Spleen (tissue), 11 donors: ENCODE data around the gene OXGR1. TPM values are rescaled to one million over a fixed set of nuclear protein-coding genes. Genes with fewer than 3 reads are reported as not detected.

Experiments used
- DNase-seq: peaks from one replicate; pipeline ENCODE4 v3.0.0-alpha.2; 2020
- H3K27ac ChIP-seq, 8 donors: fragments of 200-600 bp; sonication (generic) in 7 of 8; 1 replicate in 4 of 8; 2 replicates in 4 of 8; pipeline versions ENCODE4 v1.5.0 to v1.8.0; 2016 to 2021; ENCODE audit warnings: inconsistent platforms in 4 of 8, mild to moderate bottlenecking in 4 of 8, moderate library complexity in 1 of 8
- H3K27me3 ChIP-seq, 7 donors: fragments of 200-600 bp; sonication (generic) in 6 of 7; replicated peaks in 1 of 7; 1 replicate in 4 of 7; 2 replicates in 3 of 7; pipeline versions ENCODE4 v1.5.0 to v1.8.0; 2016 to 2021; ENCODE audit warnings: inconsistent platforms in 3 of 7, mild to moderate bottlenecking in 1 of 7
- H3K36me3 ChIP-seq, 6 donors: fragments of 200-600 bp; sonication (generic) in 5 of 6; 1 replicate in 4 of 6; 2 replicates in 2 of 6; pipeline versions ENCODE4 v1.5.0 to v1.8.0; 2016 to 2021; ENCODE audit warnings: inconsistent platforms in 2 of 6
- H3K4me1 ChIP-seq, 6 donors: fragments of 200-600 bp; sonication (generic) in 5 of 6; 1 replicate in 3 of 6; 2 replicates in 3 of 6; pipeline versions ENCODE4 v1.5.0 to v1.8.0; 2016 to 2021; ENCODE audit warnings: inconsistent platforms in 3 of 6
- H3K4me3 ChIP-seq, 8 donors: fragments of 200-600 bp; sonication (generic) in 7 of 8; 1 replicate in 4 of 8; 2 replicates in 4 of 8; pipeline versions ENCODE4 v1.5.0 to v1.8.0; 2016 to 2021; ENCODE audit warnings: inconsistent platforms in 4 of 8, mild to moderate bottlenecking in 4 of 8, moderate library complexity in 2 of 8
- H3K9me3 ChIP-seq, 8 donors: fragments of 200-600 bp; sonication (generic) in 7 of 8; 1 replicate in 4 of 8; 2 replicates in 4 of 8; pipeline versions ENCODE4 v1.5.0 to v1.8.0; 2016 to 2021; ENCODE audit warnings: inconsistent platforms in 4 of 8
- POLR2A ChIP-seq, 3 donors: fragments of 450-650 bp; IDR thresholded peaks; one replicate each; pipeline ENCODE4 v1.5.1; 2017; ENCODE audit warnings: antibody characterized with exemption in 3 of 3, mild to moderate bottlenecking in 1 of 3
- POLR2AphosphoS5 ChIP-seq, 3 donors: sonication (generic); formaldehyde crosslinking; IDR thresholded peaks; one replicate each; pipeline ENCODE4 v1.5.1; 2017; ENCODE audit warnings: antibody characterized with exemption in 3 of 3
- WGBS, 5 donors: extraction: QIAGEN DNeasy Blood & Tissue Kit in 3 of 5; methylation state at CpG; one replicate each; pipeline versions ENCODE4 v1.1.5 to v1.1.7; 2013 to 2018; 5-methylcytosine and 5-hydroxymethylcytosine counted together
- intact Hi-C: fragments of 100-400 bp; cut with DNase I; formaldehyde crosslinking; loops from one replicate; pipeline ENCODE4 v1.15.0; 2023; ENCODE audit warnings: low total_unique reads
- polyA plus RNA-seq, 3 donors: library from polyadenylated mRNA; stranded (reverse); fragments of 200-250 nt; gene quantifications; one replicate each; pipeline ENCODE4 v1.2.1, GENCODE V29; 2013
- total RNA-seq, 7 donors: library from RNA; depleted of rRNA in 3 of 7; stranded (reverse); fragments of >200 nt in 3 of 7; fragmentation: NEBNext Ultra II Directional in 4 of 7; extraction: Animal tissue kit (Norgen Biotek cat#: 25700) in 4 of 7; gene quantifications; one replicate each; pipeline versions ENCODE4 v1.1.0 to v1.2.1, GENCODE V29; 2016 to 2021
- TF ChIP-seq, protein P1 (sequence below), 11 experiments: fragments of 200-600 bp in 7 of 11; fragments of 450-650 bp in 4 of 11; sonication (generic) in 4 of 11; IDR thresholded peaks in 8 of 11; conservative IDR thresholded peaks in 3 of 11; 1 replicate in 7 of 11; 2 replicates in 4 of 11; pipeline versions ENCODE4 v1.4.0 to v1.8.0; 2016 to 2021; ENCODE audit warnings: antibody characterized with exemption in 11 of 11, inconsistent platforms in 4 of 11, mild to moderate bottlenecking in 1 of 11
- donor health status: healthy with polysubstance abuse.
- donor health status: DM: no; HTN: no; CAD: no; lungs with moderate emphysema.
- donor health status: DM: no; HTN: no; CAD: no.
- donor health status: Bipolar disorder and iron deficiency.
- donor health status: healthy.
- donor health status: DM: no; HTN: no; CAD: no.
- donor health status: DM: yes; HTN: yes; CAD: no.

The OXGR1 gene
- total and polyA plus RNA-seq, 10 donors: 0.03 to 0.85 (median 0.32) TPM; not detected in 3

DNA sequence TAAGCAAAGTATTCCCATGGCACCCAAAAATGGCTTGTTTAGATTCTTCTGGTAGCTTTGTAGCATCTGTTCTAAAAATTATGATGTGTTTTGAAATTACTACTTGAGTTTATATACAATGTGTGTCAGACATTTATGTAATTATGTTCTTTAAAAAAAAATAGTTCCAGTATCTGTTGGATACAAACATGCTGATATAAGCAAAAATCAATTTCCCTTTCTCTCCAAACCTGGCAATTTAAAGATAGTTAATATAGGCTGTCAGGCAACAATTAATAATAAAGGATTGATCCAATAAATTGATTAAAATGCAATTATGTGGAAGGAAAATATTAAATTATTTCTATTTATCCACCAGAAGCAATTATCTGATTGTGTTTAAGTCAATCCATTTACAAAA lies 41.7 kb downstream of the OXGR1 start:
- intact Hi-C loops: no loop called here
- TF ChIP-seq, protein P1, sequence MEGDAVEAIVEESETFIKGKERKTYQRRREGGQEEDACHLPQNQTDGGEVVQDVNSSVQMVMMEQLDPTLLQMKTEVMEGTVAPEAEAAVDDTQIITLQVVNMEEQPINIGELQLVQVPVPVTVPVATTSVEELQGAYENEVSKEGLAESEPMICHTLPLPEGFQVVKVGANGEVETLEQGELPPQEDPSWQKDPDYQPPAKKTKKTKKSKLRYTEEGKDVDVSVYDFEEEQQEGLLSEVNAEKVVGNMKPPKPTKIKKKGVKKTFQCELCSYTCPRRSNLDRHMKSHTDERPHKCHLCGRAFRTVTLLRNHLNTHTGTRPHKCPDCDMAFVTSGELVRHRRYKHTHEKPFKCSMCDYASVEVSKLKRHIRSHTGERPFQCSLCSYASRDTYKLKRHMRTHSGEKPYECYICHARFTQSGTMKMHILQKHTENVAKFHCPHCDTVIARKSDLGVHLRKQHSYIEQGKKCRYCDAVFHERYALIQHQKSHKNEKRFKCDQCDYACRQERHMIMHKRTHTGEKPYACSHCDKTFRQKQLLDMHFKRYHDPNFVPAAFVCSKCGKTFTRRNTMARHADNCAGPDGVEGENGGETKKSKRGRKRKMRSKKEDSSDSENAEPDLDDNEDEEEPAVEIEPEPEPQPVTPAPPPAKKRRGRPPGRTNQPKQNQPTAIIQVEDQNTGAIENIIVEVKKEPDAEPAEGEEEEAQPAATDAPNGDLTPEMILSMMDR (IDR thresholded peaks at IDR 0.05 in 8 of 11, conservative IDR thresholded peaks at IDR 0.05 in 3 of 11): no peak
- TF ChIP-seq POLR2AphosphoS5 (IDR thresholded peaks at IDR 0.05) (no peak), POLR2A (IDR thresholded peaks at IDR 0.05) (no peak)
- no peak for DNase-seq
- no peak overlapping the region for H3K4me3 ChIP-seq
- H3K27me3 ChIP-seq: no peaks in the 10 kb centered on the region
- no peaks in the 10 kb centered on the region for H3K4me1 ChIP-seq
- no peaks in the 10 kb centered on the region for H3K36me3 ChIP-seq
- H3K9me3 ChIP-seq: no peaks in the 10 kb centered on the region
- H3K27ac ChIP-seq: no peak overlapping the region

DNA sequence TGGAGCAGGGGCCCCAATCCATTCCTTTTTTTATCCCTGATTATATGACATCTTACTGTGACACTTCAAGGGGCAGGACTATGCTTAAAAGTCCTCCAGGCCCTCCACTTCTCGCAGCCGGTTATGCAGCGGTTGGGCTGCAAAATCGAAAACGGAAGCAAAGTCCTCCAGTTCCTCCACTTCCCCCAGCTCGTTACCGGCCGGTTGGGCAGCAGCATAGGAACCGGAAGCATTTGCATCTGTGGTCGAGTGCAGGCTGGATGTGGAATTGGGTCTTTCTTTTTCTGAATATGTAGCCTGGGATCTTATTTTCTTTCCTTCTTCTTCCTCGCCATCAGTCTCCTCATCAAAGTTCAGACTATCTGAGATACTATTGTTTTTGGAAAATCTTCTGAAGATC lies 46.1 kb downstream of the OXGR1 start:
- 91 to 94% (median 92%) methylated on average over 11 of the region's 11 CpGs for WGBS, 5 donors
- TF ChIP-seq, protein P1 (IDR thresholded peaks at IDR 0.05 in 8 of 11, conservative IDR thresholded peaks at IDR 0.05 in 3 of 11): no peak
- TF ChIP-seq POLR2AphosphoS5 (IDR thresholded peaks at IDR 0.05): no peak
- intact Hi-C loops: no loop called here
- Histone ChIP-seq H3K4me1 (no peaks in the 10 kb centered on the region), H3K36me3 (no peaks in the 10 kb centered on the region), H3K9me3 (no peaks in the 10 kb centered on the region), H3K4me3 (no peak overlapping the region), H3K27ac (no peak overlapping the region), H3K27me3 (no peaks in the 10 kb centered on the region)
- DNase-seq: no peak

DNA sequence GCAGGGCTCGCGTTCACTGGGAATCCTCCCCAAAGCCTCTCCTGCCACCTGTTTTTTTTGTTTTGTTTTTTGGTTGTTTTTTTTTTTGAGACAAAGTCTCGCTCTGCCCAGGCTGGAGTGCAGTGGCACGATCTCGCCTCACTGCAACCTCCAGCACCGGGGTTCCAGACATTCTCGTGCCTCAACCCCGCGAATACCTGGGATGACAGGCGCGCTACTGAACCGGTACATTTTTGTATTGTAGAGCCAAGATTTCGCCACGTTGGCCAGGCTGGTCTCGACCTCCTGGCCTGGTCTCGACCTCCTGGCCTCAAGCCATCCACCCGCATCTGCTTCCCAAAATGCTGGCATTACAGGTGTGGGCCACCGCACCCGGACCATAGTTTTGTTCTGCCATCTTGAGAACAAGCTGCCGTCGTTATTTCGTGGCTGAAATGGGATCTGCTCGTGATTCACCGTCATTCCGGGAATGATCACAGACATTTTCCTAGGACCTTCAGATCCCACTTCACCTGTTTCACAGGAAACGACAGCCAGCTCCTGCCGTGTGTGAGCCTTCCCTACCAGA lies 46.8 kb downstream of the OXGR1 start:
- TF ChIP-seq, protein P1 (IDR thresholded peaks at IDR 0.05 in 8 of 11, conservative IDR thresholded peaks at IDR 0.05 in 3 of 11): no peak
- TF ChIP-seq POLR2A (IDR thresholded peaks at IDR 0.05) (no peak), POLR2AphosphoS5 (IDR thresholded peaks at IDR 0.05) (no peak)
- Histone ChIP-seq H3K9me3 (no peaks in the 10 kb centered on the region), H3K4me3 (no peak overlapping the region), H3K4me1 (no peaks in the 10 kb centered on the region), H3K36me3 (no peaks in the 10 kb centered on the region), H3K27ac (no peak overlapping the region), H3K27me3 (no peaks in the 10 kb centered on the region)
- 92 to 94% (median 92%) methylated on average over 27 of the region's 27 CpGs for WGBS, 5 donors
- DNase-seq: no peak
- intact Hi-C loops: no loop called here

DNA sequence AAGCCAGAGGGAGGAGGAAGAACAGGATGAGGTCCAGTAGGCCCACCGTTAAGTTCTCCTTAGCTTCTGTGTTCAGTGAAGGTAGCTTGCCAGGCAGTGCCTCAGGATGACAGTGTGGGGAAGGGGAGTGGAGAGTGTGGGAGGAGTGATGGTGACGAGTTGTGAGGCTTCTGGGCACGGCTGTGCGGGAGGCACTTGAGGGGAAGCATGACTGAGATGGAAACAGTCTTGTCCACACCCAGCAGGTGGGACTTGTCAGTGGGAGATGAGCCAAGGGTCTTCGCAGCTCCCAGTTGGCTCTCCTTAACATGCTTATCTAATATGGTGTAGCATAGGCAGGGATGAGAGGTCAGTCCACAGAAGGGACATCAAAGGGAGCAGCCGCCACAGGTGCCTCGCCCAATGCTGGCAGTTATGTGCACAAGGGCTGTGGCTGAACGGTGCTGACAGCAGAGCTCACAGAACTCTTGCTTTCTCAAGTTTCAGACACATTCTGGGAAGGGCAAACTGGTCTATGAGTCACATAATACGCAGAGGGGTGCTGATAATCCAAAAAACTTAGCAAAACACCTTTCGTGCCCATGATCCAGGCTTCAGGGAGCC lies 47.5 kb downstream of the OXGR1 start:
- H3K27me3 ChIP-seq: no peaks in the 10 kb centered on the region
- H3K36me3 ChIP-seq: no peaks in the 10 kb centered on the region
- H3K9me3 ChIP-seq: no peaks in the 10 kb centered on the region
- intact Hi-C loops: no loop called here
- no peak overlapping the region for H3K27ac ChIP-seq
- TF ChIP-seq, protein P1 (IDR thresholded peaks at IDR 0.05 in 8 of 11, conservative IDR thresholded peaks at IDR 0.05 in 3 of 11): no peak
- TF ChIP-seq POLR2AphosphoS5 (IDR thresholded peaks at IDR 0.05): no peak
- no peak for TF ChIP-seq POLR2A (IDR thresholded peaks at IDR 0.05)
- no peaks in the 10 kb centered on the region for H3K4me1 ChIP-seq
- H3K4me3 ChIP-seq: no peak overlapping the region
- WGBS, 5 donors: 69 to 89% (median 86%) methylated on average over 10 of the region's 10 CpGs
- no peak for DNase-seq
